Stimulated activated CD4-positive, alpha-beta T cell treated with anti-CD3 and anti-CD28 coated beads, Interleukin-1b, Interleukin-23, amount 100 ng/mL, for 4 hours (primary cell): ENCODE data around the gene SPOPL.

ENCODE experiments used
- DNase-seq, 2 donors: peaks; one replicate each; pipeline ENCODE4 v3.0.0-alpha.2; 2020; ENCODE audit warnings: low read depth in 2 of 2

SPOPL gene

GRCh38 chr2:138600732-138601457, 99.3 kb downstream of the SPOPL start:
- no peak for DNase-seq

DNA sequence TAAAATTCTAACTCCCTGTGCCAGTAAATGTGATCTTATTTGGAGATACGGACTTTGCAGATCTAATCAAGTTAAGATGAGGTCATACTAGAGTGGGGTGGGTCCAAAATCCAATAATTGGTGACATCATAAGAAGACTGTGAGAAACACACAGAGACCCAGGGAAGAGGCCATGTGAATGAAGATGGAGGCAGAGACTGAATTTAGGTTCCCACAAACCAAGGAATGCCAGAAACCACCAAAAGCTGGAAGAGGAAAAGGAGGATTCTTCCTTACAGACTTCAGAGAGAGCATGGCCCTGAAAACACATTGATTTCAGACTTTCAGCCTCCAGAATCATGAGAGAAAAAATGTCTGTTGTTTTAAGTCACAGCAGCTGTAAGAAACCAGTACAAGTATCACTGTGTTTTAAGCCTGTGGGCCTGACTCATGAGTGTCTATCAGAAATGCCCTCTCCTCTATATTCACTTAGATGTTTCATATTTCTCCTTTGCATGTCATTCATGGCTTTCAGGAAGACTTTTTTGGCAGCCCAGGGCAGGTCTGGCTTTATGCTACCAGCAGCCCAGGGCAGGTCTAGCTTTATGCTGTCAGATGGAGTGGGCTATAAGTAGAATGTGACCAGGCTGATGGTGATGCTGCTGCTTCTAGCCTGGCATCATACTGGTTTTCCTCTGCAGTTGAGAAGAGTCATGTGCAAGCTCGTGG, 100.0 kb downstream of the SPOPL start:
- DNase-seq: no peak

GRCh38 chr2:138602166-138602460, 100.5 kb downstream of the SPOPL start:
- DNase-seq: no peak

GRCh38 chr2:138607746-138608145, 106.2 kb downstream of the SPOPL start:
- no peak for DNase-seq

DNA sequence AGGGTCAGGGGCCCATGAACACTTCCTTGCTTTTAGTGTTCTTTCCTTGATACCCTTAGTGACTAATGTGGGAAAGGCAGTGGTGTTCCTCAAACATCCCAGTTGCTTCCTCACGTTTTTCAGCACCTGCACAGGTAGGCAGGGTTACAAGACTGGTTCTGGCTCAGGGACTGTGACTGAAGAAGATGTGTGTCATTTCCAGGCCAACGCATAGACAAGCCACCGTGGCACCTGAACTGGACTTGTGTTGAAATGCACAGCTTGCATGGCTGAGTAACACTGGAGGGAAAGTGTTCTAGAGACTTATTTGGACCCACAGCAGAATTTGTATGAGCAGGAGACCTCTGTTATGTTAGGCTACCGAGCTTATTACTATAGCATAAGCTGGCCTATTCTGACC, 107.9 kb downstream of the SPOPL start:
- no peak for DNase-seq

DNA sequence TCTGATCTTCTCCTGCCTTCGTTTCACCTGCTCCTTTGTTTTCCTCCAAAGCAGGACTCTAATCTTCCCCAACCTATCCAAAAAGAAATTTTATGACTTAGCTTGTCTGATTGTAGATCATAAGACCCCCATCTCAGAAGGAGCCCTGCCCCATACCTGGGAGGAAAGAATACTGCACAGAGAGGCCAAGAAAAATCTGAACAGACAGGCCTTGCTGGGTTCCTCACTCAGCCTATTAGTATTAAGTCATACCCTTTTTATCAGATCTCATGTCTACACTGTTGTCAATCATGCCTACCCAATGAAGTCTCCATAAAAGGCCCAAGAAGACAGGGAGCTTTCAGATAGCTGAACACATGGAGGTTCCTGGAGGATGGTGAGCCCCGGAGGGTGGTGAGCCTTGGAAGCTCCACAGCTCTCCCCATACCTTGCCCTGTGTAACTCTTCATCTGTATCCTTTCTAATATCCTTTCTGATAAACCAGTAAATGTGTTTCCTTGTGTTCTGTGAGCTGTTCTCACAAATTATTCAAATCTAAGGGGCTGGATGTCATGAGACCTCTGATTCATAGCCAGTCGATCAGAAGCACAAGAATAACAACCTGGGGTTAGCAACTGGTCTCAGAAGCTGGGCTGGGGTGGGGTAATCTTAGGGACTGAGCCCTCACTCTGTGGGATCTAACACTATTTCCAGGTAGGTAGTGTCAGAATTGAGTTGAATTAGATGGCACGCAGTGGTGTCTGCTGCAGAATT, 108.8 kb downstream of the SPOPL start:
- no peak for DNase-seq

GRCh38 chr2:138615257-138615656, 113.7 kb downstream of the SPOPL start:
- no peak for DNase-seq

DNA sequence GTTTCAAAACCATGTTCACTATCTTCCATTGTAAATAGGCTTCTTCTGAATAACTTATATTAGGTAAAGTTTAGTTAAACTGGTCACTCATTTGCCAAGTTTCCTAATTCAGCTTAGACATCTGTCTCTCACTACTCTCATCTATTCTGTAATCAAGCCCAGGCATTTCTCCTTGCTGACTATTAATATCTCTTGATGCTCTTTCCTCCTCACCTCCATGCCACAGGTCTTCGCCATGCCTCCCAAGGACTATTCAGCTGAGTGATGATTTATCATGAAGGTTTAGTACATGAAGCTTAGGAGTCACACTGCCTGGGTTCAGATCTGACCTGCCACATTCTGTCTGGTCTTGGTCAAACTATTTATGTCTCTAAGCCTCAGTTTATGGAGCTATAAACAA, 115.5 kb downstream of the SPOPL start:
- DNase-seq: no peak

DNA sequence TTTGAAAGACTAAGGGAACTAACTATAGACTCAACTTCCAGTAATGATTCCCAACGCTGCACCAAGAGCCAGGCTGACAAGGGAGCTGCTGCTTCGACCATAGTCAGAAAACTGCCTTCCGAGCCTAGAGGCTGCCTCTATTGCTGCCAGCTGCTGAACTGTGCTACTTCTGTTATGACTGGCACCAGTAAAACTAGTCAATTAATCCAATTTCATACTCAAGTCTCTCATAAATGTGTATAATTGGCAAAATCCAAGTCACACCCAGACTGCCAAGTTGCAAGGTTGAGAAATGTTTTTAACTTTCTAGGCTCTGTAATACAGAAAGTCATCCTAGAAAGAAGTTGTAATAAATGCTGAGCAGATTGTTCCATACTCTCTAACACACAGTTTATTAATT, 117.4 kb downstream of the SPOPL start:
- no peak for DNase-seq

- DNase-seq: no peak
Observed at GRCh38 chr2:138620431-138620830, 118.9 kb downstream of the SPOPL start.

DNA sequence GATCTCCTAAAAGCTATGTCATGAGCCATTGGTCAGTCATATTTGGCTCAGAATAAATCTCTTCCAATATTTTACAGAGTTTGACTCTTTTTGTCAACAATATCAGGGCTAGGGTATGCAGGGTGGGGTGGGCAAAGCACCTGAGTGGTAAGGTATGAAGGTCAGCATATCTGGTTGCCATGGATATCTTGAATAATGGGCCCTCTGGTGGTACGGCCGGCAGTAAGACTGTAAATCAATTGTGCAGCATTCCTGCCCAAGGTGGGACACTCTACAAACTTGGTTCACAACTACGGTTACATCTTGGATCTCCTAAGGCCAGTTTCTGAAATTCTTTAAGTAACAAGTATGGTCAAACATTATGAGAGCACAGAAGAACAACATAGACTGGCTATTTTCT, 119.6 kb downstream of the SPOPL start:
- DNase-seq: no peak

DNA sequence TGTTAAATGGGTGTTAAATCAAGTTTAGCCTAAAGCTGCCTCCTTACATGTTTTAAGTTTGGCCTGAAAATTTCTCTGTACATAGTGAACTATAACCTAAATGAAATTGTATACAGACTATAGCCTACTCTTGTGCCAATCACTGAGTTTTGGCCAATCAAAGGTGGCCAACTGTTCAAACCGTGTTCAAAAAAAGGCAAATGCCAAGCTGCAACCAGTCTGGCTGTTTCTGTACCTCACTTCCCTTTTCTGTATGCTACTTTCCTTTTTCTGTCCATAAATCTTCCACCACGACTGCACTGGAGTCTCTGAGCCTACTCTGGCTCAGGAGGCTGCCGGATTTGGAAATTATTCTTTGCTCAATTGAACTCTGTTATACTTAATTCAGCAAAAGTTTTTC, 121.0 kb downstream of the SPOPL start:
- DNase-seq: no peak
